ENCODE results near the gene OR6V1.

OR6V1 gene

DNA sequence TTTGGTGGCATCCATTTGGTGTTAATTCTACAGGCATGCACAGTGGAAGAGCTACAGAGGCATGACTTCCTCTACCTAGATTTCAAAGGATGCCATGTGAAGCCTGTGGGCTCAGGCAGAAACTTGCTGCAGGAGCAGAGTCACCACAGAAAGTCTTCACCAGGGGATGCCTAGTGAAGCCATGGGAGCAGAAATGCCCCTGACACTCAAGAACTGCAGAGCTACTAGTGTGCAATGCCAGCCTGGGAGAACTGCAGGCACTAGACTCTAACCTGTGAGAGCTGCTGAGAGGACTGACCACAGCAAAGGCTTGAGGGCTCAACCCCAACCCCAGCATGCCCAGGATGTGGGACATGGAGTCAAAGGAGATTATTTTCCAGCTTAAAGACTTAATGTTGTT is 29.1 kb upstream of the OR6V1 start:
- H3K4me3 ChIP-seq (replicated peaks; ENCODE audit: low read depth, low read length): no peak overlapping the region
- TF ChIP-seq, protein P1, sequence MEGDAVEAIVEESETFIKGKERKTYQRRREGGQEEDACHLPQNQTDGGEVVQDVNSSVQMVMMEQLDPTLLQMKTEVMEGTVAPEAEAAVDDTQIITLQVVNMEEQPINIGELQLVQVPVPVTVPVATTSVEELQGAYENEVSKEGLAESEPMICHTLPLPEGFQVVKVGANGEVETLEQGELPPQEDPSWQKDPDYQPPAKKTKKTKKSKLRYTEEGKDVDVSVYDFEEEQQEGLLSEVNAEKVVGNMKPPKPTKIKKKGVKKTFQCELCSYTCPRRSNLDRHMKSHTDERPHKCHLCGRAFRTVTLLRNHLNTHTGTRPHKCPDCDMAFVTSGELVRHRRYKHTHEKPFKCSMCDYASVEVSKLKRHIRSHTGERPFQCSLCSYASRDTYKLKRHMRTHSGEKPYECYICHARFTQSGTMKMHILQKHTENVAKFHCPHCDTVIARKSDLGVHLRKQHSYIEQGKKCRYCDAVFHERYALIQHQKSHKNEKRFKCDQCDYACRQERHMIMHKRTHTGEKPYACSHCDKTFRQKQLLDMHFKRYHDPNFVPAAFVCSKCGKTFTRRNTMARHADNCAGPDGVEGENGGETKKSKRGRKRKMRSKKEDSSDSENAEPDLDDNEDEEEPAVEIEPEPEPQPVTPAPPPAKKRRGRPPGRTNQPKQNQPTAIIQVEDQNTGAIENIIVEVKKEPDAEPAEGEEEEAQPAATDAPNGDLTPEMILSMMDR (IDR thresholded peaks at IDR 0.05; ENCODE audit: low read depth, low read length, missing control alignments): no peak
- no peak for DNase-seq (ENCODE audit: extremely low read depth, low read depth)

DNA sequence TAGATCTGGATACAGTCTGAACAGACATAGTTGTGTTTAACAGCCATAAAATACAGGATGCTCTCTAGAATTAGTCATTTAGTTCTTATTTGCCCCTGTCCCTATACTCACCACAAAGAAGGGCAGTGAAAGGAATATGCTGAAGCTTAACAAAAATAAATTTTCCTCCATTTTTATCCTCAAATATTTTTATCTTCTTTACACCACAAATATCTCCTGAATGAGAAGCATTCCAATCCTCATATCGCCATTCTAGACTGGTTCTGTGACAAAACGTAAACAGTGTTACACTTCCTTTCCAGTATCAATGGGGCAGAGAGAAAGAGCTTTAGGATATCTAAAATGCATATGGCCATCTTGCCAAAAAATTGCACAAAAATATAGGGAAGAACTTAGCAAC is 26.8 kb upstream of the OR6V1 start:
- no peak for DNase-seq (ENCODE audit: extremely low read depth, low read depth)
- TF ChIP-seq, protein P1 (IDR thresholded peaks at IDR 0.05; ENCODE audit: low read depth, low read length, missing control alignments): no peak
- no peak overlapping the region for H3K4me3 ChIP-seq (replicated peaks; ENCODE audit: low read depth, low read length)

DNA sequence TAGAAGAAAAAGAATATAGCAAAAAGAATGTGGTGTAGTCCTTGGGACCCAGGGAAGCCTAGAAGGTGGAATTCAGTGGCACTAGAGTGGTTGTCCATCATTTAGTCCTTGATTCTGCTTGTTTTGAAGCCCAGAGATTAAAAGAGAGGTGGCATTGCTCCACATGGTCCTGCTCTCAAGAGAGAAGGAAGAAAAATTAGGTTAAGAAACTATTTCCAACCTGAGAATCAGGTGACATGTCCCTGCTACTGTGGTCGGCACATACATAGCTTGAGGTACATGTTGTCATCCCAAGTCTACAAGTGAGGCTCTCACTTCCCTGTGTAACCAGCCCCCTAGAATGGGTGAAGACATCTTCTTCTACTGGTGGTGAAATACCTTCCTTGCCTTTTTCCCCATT is 25.1 kb upstream of the OR6V1 start, which contains the start of gene OR9A2:
OR9A2 (minus strand) TSS at position 101 of the 400 bp plus-strand sequence; CDS start at position 101, 0 bp downstream.
- TF ChIP-seq, protein P1 (IDR thresholded peaks at IDR 0.05; ENCODE audit: low read depth, low read length, missing control alignments): no peak
- H3K4me3 ChIP-seq (replicated peaks; ENCODE audit: low read depth, low read length): no peak within 1 kb of the TSS
- no peak for DNase-seq (ENCODE audit: extremely low read depth, low read depth)

DNA sequence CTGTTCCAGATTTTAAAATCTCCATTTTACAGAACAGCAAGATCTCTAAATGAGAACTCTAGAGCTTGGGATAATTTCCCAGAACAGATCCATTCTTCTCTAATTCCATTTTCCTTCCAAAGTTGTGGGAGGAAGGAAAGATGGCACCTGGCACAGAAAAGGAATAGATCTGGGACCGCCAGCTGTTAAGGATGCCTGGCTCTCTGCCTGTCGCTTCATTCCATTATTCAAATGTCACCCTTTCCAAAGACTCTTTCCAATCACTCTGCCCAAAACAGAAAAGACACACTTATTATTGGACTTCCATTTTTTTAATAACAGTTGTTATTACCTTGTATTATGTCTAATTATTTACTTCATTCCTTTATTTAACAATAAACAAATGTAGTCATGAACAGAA is 24.5 kb upstream of the OR6V1 start:
- TF ChIP-seq, protein P1 (IDR thresholded peaks at IDR 0.05; ENCODE audit: low read depth, low read length, missing control alignments): no peak
- no peak overlapping the region for H3K4me3 ChIP-seq (replicated peaks; ENCODE audit: low read depth, low read length)
- no peak for DNase-seq (ENCODE audit: extremely low read depth, low read depth)

DNA sequence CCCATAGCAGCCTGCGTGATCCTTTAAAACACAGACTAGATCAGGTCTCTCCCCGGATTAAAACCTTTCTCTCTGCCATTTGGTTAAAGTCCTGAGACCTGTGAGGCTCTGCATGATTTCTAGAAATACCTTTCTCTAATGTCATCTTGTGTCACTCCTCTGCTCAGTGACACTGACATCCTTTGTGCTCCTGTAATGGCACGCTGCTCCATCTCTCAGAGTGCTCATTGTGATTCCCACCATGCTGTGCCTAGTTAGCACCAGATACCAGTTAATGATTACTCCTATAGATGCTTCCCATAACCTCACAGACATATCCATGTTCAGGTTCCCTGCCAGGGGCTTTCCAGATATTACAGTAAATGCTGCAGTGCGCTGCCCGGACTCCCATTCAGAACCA is 13.5 kb upstream of the OR6V1 start:
- no peak for DNase-seq (ENCODE audit: extremely low read depth, low read depth)
- TF ChIP-seq, protein P1 (IDR thresholded peaks at IDR 0.05; ENCODE audit: low read depth, low read length, missing control alignments): no peak
- H3K4me3 ChIP-seq (replicated peaks; ENCODE audit: low read depth, low read length): no peak overlapping the region

DNA sequence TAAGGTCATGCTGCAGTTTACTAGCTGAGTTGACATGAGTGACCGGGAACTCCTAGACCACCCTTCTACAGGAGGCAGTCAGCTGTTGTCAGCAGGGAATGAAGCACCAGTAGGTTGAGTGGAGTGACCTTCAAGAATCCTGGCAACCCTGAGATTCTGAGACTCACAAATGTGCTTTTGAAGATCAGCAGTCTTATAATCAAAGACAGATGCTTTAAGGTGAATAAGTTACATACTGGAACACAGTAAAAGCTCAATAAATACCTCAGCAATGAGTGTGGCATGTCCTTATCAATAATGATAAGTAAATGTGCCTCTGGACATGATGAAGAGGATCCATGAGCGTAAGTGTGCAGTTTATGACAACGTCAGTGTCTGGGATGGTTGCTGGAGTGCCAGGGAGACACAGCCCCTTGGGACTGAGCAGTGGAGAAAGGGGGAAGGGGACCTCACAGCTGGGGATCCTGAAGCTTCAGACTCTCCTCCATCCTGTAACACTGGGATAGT is 11.9 kb upstream of the OR6V1 start:
- TF ChIP-seq, protein P1 (IDR thresholded peaks at IDR 0.05; ENCODE audit: low read depth, low read length, missing control alignments): no peak
- H3K4me3 ChIP-seq (replicated peaks; ENCODE audit: low read depth, low read length): no peak overlapping the region
- peak; percentile 15 for DNase-seq (ENCODE audit: extremely low read depth, low read depth)

DNA sequence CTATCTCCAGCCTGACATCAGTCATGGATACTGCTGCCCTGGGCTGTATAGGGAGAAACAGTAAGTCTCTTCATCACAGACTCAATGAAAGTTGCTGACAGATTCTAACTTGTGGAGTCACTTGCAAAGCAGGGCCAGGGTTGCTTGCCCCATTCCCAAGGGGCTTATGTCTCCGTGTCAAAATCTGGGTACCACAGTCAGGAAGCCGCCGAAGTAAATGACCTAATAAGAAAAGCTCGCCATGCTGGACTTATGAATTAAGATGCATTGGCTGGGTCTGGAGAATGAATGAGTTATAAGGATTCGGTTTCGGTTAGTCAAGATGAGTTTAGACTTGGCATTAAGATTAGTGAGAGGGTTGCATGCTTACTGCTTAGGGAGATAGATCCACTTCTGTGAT is 10.8 kb upstream of the OR6V1 start:
- TF ChIP-seq, protein P1 (IDR thresholded peaks at IDR 0.05; ENCODE audit: low read depth, low read length, missing control alignments): no peak
- no peak overlapping the region for H3K4me3 ChIP-seq (replicated peaks; ENCODE audit: low read depth, low read length)
- no peak for DNase-seq (ENCODE audit: extremely low read depth, low read depth)

Measured in HFF-Myc (cell line).